H9 (cell line): ENCODE results near the gene ITGA8. TPM values are rescaled to one million over a fixed set of nuclear protein-coding genes. Genes with fewer than 3 reads are reported as not detected.

Experiments
- DNase-seq: peaks from one replicate; pipeline ENCODE4 v3.0.0-alpha.2; 2017
- H2AFZ ChIP-seq: one replicate; pipeline ENCODE4 v1.6.1; 2013; ENCODE audit warnings: mild to moderate bottlenecking, low read length, control low read depth, moderate library complexity
- H2AK5ac ChIP-seq: 2 replicates; pipeline ENCODE4 v1.6.1; 2013; ENCODE audit warnings: low read length, control low read depth, mixed read lengths; ENCODE audit not compliant: insufficient read length
- H2BK120ac ChIP-seq: one replicate; pipeline ENCODE4 v1.6.1; 2013; ENCODE audit warnings: low read depth, mild to moderate bottlenecking, low read length, control low read depth, inconsistent platforms; ENCODE audit not compliant: poor library complexity, severe bottlenecking
- H2BK12ac ChIP-seq: 2 replicates; pipeline ENCODE4 v1.6.1; 2013; ENCODE audit warnings: low read length, control low read depth, mixed read lengths, low read depth; ENCODE audit not compliant: insufficient read length
- H2BK15ac ChIP-seq: 2 replicates; pipeline ENCODE4 v1.6.1; 2013; ENCODE audit warnings: low read depth, low read length, control low read depth
- H2BK20ac ChIP-seq: one replicate; pipeline ENCODE4 v1.6.1; 2013; ENCODE audit warnings: low read depth, mild to moderate bottlenecking, low read length, control low read depth, inconsistent platforms; ENCODE audit not compliant: poor library complexity, severe bottlenecking
- H2BK5ac ChIP-seq: 2 replicates; pipeline ENCODE4 v1.6.1; 2013; ENCODE audit warnings: low read length, control low read depth, mixed read lengths; ENCODE audit not compliant: insufficient read length
- H3K14ac ChIP-seq: 2 replicates; pipeline ENCODE4 v1.6.1; 2013; ENCODE audit warnings: low read length, control low read depth; ENCODE audit not compliant: insufficient read depth
- H3K18ac ChIP-seq: 2 replicates; pipeline ENCODE4 v1.6.1; 2013; ENCODE audit warnings: low read depth, mild to moderate bottlenecking, mixed read lengths, low read length, control low read depth; ENCODE audit not compliant: insufficient read length
- H3K23ac ChIP-seq: 2 replicates; pipeline ENCODE4 v1.6.1; 2013; ENCODE audit warnings: low read length, control low read depth, mixed read lengths, low read depth; ENCODE audit not compliant: insufficient read length
- H3K23me2 ChIP-seq: 2 replicates; pipeline ENCODE4 v1.6.1; 2013; ENCODE audit warnings: low read depth, mild to moderate bottlenecking, mixed read lengths, low read length, control low read depth; ENCODE audit not compliant: insufficient read length, poor library complexity, severe bottlenecking
- H3K27ac ChIP-seq: 2 replicates; pipeline ENCODE4 v1.5.1; 2013; ENCODE audit warnings: low read length, control low read depth, mixed read lengths, low read depth; ENCODE audit not compliant: insufficient read length
- H3K27me3 ChIP-seq: 2 replicates; pipeline ENCODE4 v1.6.1; 2013; ENCODE audit warnings: low read length, control low read depth, inconsistent platforms; ENCODE audit not compliant: insufficient read depth
- H3K4ac ChIP-seq: 2 replicates; pipeline ENCODE4 v1.6.1; 2013; ENCODE audit warnings: low read depth, mild to moderate bottlenecking, control low read depth, inconsistent platforms, low read length, moderate library complexity
- H3K4me1 ChIP-seq: 2 replicates; pipeline ENCODE4 v1.6.1; 2013; ENCODE audit warnings: low read length, control low read depth, inconsistent platforms; ENCODE audit not compliant: insufficient read depth
- H3K4me2 ChIP-seq: 2 replicates; pipeline ENCODE4 v1.6.1; 2013; ENCODE audit warnings: low read length, control low read depth, mixed read lengths; ENCODE audit not compliant: insufficient read length, insufficient read depth
- H3K56ac ChIP-seq: 2 replicates; pipeline ENCODE4 v1.6.1; 2013; ENCODE audit warnings: low read depth, mild to moderate bottlenecking, mixed read lengths, low read length, control low read depth; ENCODE audit not compliant: insufficient read length
- H3K79me1 ChIP-seq: 2 replicates; pipeline ENCODE4 v1.6.1; 2013; ENCODE audit warnings: low read depth, mild to moderate bottlenecking, moderate library complexity, low read length, control low read depth, inconsistent platforms; ENCODE audit not compliant: insufficient read depth, poor library complexity, severe bottlenecking
- H3K79me2 ChIP-seq: 2 replicates; pipeline ENCODE4 v1.6.1; 2013; ENCODE audit warnings: low read length, control low read depth, inconsistent platforms; ENCODE audit not compliant: insufficient read depth
- H3K9ac ChIP-seq: 2 replicates; pipeline ENCODE4 v1.6.1; 2013; ENCODE audit warnings: low read length, control low read depth, mixed read lengths; ENCODE audit not compliant: insufficient read length; ENCODE audit errors: extremely low read depth
- H3K9me3 ChIP-seq: one replicate; pipeline ENCODE4 v1.6.1; 2013; ENCODE audit warnings: low read depth, low read length, inconsistent platforms; ENCODE audit not compliant: control insufficient read depth
- H3T11ph ChIP-seq: one replicate; pipeline ENCODE4 v1.6.1; 2013; ENCODE audit warnings: mild to moderate bottlenecking, low read length, control low read depth, inconsistent platforms
- H4K20me1 ChIP-seq: one replicate; pipeline ENCODE4 v1.6.1; 2013; ENCODE audit not compliant: control insufficient read depth, insufficient read length, insufficient read depth
- H4K5ac ChIP-seq: 2 replicates; pipeline ENCODE4 v1.6.1; 2013; ENCODE audit warnings: low read depth, mild to moderate bottlenecking, mixed read lengths, low read length, control low read depth; ENCODE audit not compliant: insufficient read length
- H4K8ac ChIP-seq: replicated peaks from 2 replicates; pipeline ENCODE4 v1.6.1; 2013; ENCODE audit warnings: low read length, control low read depth, mixed read lengths, low read depth; ENCODE audit not compliant: insufficient read length
- H4K91ac ChIP-seq: 2 replicates; pipeline ENCODE4 v1.6.1; 2013; ENCODE audit warnings: low read depth, mild to moderate bottlenecking, moderate library complexity, mixed read lengths, low read length, control low read depth; ENCODE audit not compliant: insufficient read length
- H3K27ac Mint-ChIP-seq, 3 experiments: 2 replicates in 2 of 3; 3 replicates in 1 of 3; pipeline ENCODE4 v1.8.0; 2020 to 2021; ENCODE audit warnings: mixed read lengths in 3 of 3, mild to moderate bottlenecking in 1 of 3, moderate library complexity in 1 of 3
- H3K27me3 Mint-ChIP-seq: 2 replicates; pipeline ENCODE4 v1.8.0; 2021; ENCODE audit warnings: low read depth, mild to moderate bottlenecking, moderate library complexity, mixed read lengths
- H3K36me3 Mint-ChIP-seq, 3 experiments: 2 replicates in 2 of 3; 3 replicates in 1 of 3; pipeline ENCODE4 v1.8.0; 2020 to 2021; ENCODE audit warnings: low read depth in 3 of 3, mixed read lengths in 3 of 3; ENCODE audit not compliant: insufficient read depth in 1 of 3
- H3K4me1 Mint-ChIP-seq, 2 experiments: 2 replicates each; pipeline ENCODE4 v1.8.0; 2020; ENCODE audit warnings: mixed read lengths in 2 of 2
- H3K4me3 Mint-ChIP-seq, 2 experiments: 2 replicates in 1 of 2; 3 replicates in 1 of 2; pipeline ENCODE4 v1.8.0; 2020 to 2021; ENCODE audit warnings: mild to moderate bottlenecking in 2 of 2, mixed read lengths in 2 of 2, moderate library complexity in 1 of 2
- H3K9me3 Mint-ChIP-seq, 2 experiments: 2 replicates in 1 of 2; 3 replicates in 1 of 2; pipeline ENCODE4 v1.8.0; 2020; ENCODE audit warnings: mild to moderate bottlenecking in 2 of 2, mixed read lengths in 2 of 2, moderate library complexity in 1 of 2
- WGBS: extraction: QIAGEN DNeasy Blood & Tissue Kit; methylation state at CpG from one replicate; pipeline ENCODE4 v1.1.7; 2013; ENCODE audit warnings: missing lambda C conversion rate, low lambda C conversion rate, mixed read lengths; ENCODE audit not compliant: insufficient read length; ENCODE audit errors: extremely low coverage; 5-methylcytosine and 5-hydroxymethylcytosine counted together
- total RNA-seq: library from RNA; stranded (reverse); gene quantifications from 2 replicates; pipeline ENCODE4 v1.2.1, GENCODE V29; 2021
- TF ChIP-seq, protein P1 (sequence below): fragments of 200-600 bp; sonication (generic); conservative IDR thresholded peaks from 3 replicates; pipeline ENCODE4 v1.8.0; 2021; ENCODE audit warnings: antibody characterized with exemption, mild to moderate bottlenecking

The ITGA8 gene
- total RNA-seq, 1 experiment from 2014 or later, result not detected

DNA sequence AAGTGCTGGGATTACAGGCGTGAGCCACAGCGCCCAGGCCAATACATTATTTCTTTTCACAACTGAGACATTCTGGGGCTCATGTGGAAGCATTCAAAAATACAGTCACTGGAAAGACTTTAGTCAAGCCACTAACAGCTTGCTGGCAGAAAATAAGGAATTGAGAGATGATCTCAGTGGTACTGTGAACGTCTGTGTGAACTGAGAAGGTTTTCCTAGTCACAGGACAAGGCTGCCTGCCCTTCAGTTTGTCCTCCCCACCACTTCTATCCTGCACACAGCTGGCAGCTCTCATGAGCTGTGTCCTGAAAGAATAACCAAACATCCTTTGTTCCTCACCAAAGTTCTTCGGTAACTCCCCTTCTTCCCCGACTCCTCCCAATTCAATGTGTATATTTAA, 31.3 kb upstream of the ITGA8 start:
- Histone ChIP-seq H3K4me1 (no peaks in the 10 kb centered on the region), H2BK12ac (no peak overlapping the region), H3K27me3 (no peaks in the 10 kb centered on the region), H3K18ac (no peak overlapping the region), H2BK15ac (no peak overlapping the region), H3K79me2 (no peaks in the 10 kb centered on the region), H3K14ac (no peak overlapping the region), H3K56ac (no peak overlapping the region), H4K8ac (no peak overlapping the region), H4K91ac (no peak overlapping the region), H3K9ac (no peak overlapping the region), H4K5ac (no peak overlapping the region), H3T11ph (no peak overlapping the region), H2BK20ac (no peak overlapping the region), H3K9me3 (no peaks in the 10 kb centered on the region), H3K4me2 (no peak overlapping the region), H3K4ac (no peak overlapping the region), H3K23me2 (no peaks in the 10 kb centered on the region), H2BK120ac (no peak overlapping the region), H2AK5ac (no peak overlapping the region), H2BK5ac (no peak overlapping the region), H3K23ac (no peak overlapping the region), H4K20me1 (no peaks in the 10 kb centered on the region), H3K79me1 (no peaks in the 10 kb centered on the region), H2AFZ (no peak overlapping the region), H3K27ac (no peak overlapping the region)
- Mint-ChIP-seq H3K4me1 (peaks cover 5 to 7% of the 10 kb centered on the region in 2 experiments; a peak in 2 of 4 replicates), H3K36me3 (no peaks in the 10 kb centered on the region), H3K27me3 (peaks cover 2% of the 10 kb centered on the region), H3K4me3 (no peak overlapping the region), H3K9me3 (no peaks in the 10 kb centered on the region), H3K27ac (no peak overlapping the region)
- DNase-seq, result no peak
- TF ChIP-seq, protein P1, sequence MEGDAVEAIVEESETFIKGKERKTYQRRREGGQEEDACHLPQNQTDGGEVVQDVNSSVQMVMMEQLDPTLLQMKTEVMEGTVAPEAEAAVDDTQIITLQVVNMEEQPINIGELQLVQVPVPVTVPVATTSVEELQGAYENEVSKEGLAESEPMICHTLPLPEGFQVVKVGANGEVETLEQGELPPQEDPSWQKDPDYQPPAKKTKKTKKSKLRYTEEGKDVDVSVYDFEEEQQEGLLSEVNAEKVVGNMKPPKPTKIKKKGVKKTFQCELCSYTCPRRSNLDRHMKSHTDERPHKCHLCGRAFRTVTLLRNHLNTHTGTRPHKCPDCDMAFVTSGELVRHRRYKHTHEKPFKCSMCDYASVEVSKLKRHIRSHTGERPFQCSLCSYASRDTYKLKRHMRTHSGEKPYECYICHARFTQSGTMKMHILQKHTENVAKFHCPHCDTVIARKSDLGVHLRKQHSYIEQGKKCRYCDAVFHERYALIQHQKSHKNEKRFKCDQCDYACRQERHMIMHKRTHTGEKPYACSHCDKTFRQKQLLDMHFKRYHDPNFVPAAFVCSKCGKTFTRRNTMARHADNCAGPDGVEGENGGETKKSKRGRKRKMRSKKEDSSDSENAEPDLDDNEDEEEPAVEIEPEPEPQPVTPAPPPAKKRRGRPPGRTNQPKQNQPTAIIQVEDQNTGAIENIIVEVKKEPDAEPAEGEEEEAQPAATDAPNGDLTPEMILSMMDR, result no peak
- WGBS, result no CpG with 5 or more reads among the region's 5 CpGs
